Right ventricle myocardium superior (tissue), 1 donor: ENCODE measurements around the gene TNPO3. TPM values are rescaled to one million over a fixed set of nuclear protein-coding genes. Genes with fewer than 3 reads are reported as not detected.
"Not testable (repeated sequence)": the region's sequence is repeated elsewhere in the genome, so short reads cannot be mapped to it uniquely, and the experiment has no call there.

Experiments
- ATAC-seq: fragments of 200-7000 bp; cut with Tn5 transposase; one replicate; pipeline ENCODE4 v1.9.1; 2020; ENCODE audit warnings: mild to moderate bottlenecking; ENCODE audit not compliant: poor library complexity
- DNase-seq: peaks from one replicate; pipeline ENCODE4 v3.0.0-alpha.2; 2020
- intact Hi-C: fragments of 100-400 bp; cut with DNase I; formaldehyde crosslinking; loops from one replicate; pipeline ENCODE4 v1.11.2; 2022
- total RNA-seq: library from RNA; stranded (reverse); fragmentation: NEBNext Ultra II Directional; extraction: Animal tissue kit (Norgen Biotek cat#: 25700); gene quantifications from one replicate; pipeline ENCODE4 v1.2.1, GENCODE V29; 2021
- donor health status: DM: no; HTN: yes; CAD: no; lungs with severe emphysema.

TNPO3 gene
- total RNA-seq, 1 donor from 2014 or later, result 32.8 TPM

- no peak for ATAC-seq
- intact Hi-C loops, result no loop called here
- DNase-seq, result no peak
These were observed 135.7 kb downstream of the TNPO3 start for GRCh38 chr7:128919241-128919640.

DNA sequence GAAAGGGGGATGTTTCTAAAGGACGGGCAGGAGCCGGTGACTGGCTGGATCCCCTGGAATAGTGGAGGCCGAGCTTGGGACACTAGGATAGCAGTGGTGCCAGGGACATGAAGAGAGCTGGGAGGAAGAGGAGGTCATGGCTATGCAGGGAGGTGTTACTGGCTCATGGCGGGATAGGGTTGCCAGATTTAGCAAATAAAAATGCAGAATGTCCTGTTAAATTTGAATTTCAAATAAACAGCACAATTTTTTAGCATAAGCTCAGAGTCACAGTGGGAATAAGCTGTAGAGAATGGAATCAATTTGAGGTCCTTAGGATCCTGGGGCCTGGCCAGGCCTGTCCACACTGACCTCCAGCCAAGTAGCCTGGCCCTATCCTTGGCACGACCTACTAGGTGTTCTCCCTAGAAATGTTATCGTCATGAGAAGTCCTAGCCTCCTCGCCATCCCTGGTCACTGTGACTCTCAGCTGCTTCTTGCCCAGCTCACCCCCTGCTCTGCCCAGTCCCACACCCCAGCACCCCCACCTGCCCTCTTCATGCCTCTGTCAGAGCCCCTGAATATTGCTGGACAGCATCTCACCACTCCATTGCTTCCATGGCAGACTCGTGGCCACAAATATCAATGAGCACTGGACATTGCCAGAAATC lies 136.8 kb downstream of the TNPO3 start:
- no peak for DNase-seq
- intact Hi-C loops, result no loop called here
- ATAC-seq, result no peak

DNA sequence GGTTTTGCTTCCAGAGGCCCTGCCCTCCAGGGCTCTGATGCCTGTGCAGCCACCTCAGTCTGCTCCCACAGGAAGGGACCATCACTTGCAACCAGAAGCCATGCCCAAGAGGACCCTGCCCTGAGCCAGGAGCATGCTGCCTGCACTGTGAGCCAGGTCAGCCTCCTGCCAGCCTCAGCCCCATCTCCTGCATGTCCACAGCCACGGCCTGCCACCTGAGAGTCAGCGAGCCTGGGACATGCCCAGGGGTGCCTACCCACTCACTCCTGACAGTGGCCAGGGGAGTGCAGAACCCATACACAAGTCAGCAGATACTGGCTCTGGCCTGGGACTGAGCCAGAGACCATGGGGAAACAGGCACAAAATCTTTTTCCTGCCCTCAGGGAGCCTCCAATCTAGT lies 137.8 kb downstream of the TNPO3 start:
- DNase-seq (no peak), ATAC-seq (no peak)
- intact Hi-C loops, result no loop called here

DNA sequence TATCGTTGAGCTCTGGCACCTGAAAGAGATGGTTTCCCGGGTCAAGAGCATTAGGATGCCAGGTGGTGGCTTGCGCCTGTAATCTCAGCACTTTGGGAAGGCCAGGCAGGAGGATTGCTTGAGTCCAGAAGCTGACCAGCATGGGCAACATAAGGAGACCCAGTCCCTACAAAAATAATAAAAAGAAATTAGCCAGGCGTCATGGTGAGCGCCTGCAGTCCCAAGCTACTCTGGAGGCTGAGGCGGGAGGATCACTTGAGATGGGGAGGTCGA lies 138.3 kb downstream of the TNPO3 start:
- ATAC-seq (no peak), DNase-seq (no peak)
- intact Hi-C loops, result no loop called here

DNA sequence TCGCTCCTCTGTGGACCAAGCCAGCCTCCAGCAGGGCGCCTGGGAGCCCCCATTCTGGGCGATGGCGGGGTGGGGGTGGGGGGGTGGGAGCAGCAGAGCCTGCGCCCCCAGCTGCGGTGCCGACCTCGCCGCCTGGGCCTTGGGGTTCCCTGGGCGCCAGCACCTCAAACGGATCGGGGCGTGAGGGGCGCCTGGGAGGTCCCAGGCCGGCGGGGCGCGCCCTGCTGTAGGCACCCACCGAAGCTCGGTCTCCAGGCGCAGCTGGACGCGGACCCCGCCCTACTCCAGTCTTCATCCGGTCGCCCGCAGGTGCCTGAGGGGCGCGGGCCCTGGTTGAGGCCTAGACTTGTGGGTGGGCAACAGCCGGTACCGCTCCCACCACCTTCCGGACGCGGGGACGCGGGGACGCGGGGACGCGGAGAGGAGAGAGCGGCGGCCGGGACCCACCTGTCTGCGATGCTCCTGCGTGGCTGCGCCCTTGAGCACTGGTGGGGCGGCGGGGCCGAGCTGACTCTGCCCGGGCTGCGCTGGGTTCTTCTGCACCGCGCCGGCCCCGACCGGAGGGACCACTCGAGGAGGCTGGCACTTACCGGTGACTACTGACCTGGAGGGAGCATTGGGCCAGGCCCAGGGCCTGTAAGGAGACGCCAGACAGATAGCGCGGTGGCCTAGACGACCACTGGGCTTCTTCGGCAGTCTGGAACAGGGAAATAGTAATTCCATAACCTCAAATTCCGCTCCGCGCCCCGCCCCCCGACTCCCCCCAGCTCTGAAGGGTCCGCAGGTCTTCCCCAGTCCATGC lies 138.9 kb downstream of the TNPO3 start:
- no peak for ATAC-seq
- no peak for DNase-seq
- intact Hi-C loops, result no loop called here

DNA sequence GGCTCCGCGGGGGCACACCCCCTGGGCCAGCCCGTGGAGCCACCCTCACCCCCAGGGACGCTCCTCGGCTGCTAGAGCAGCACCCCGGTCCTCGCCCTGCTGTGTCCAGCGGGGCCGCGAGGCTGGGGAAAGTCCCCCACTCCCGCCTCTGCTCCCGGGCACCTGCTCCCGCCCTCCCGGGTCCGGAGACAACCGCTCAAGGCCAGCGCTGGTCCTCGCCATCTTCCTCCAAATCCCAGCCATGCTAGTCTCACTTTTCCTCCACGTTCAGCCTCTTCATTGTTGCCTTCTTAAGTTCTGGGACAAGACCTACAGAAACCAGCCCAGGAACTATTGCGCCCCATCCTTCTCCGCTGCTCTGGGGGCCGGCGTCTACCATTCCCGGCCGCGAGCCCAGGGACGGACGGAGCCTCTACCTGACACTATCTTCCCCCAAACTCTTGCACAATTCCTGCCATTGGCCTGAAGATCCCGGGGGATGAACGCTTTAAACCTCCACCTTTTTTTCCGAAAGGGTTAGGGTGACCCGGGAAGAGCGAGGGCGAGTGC lies 139.6 kb downstream of the TNPO3 start:
- DNase-seq (no peak), ATAC-seq (no peak)
- intact Hi-C loops, result no loop called here

- no peak for ATAC-seq
- intact Hi-C loops, result no loop called here
- DNase-seq, result peak; percentile 34
These were observed 140.3 kb downstream of the TNPO3 start for GRCh38 chr7:128914566-128915151.

DNA sequence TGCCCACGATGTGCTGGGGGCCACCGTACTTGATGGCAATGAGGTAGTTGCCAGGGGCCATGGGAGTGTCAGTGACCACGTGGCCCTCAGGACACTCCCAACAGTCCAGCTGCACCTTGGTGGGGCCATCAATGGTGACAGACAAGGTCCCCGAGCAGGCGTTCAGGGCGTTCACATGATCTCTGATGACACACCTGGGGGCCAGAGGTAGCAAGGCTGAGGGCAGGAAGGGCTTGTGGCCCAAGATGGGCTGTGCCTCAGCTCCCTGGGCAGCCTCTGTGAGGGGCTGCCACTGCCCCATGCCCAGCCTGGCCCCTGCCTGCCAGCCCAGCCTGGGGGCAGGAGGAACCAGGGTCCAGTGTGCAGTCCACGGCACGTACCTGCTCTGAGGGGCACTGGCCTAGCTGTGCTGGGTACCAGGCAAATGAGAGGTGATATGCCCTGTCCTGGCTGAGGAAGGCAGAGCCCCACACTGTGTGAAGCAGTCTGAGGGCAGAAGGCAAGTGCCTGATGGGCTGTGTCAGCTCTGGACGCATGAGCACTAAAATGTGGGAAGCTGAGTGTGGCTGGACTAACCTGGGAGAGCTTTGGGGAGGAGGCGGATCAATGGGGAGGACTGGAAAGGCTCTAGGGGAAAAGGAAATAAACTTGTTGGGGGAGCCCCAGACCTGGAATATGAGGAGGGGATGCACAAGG lies 140.9 kb downstream of the TNPO3 start:
- DNase-seq (peak; percentile 19), ATAC-seq (no peak)
- intact Hi-C loops, result no loop called here

- ATAC-seq, DNase-seq, intact Hi-C loops: not testable (repeated sequence)
These were observed 142.0 kb downstream of the TNPO3 start for GRCh38 chr7:128912709-128913495.

GRCh38 chr7:128912281-128912680 lies 142.6 kb downstream of the TNPO3 start:
- no peak for ATAC-seq
- peak; percentile 23 for DNase-seq
- intact Hi-C loops, result no loop called here

DNA sequence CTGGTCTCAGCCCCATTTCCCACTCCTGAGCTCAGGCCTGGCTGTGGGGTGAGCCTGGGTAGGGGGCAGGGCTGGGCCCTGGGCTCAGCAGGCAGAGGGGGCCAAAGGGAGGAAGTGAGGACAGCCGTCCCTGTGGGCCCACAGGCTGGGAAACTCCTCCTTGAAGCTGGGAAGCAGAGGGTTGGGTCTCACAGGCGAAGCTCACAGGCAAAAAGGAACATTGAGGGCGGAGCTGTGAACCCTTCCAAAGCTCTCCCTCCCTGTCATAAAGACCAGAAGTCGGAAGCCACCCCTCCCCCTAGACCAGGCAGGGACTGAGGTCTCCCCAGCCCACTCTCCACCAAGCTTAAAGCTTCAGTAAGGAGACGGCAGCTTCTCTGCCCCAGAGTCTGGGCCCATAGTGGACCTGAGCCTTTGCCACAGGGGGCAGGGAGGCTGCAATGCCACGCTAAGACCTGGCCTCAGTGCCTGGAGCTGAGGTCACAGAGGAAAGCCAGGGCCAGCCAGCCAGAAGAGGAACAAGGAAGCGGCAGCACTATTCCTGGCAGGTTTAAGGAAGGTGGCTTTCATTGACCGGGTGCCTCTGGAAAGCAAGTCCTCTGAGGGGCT lies 143.4 kb downstream of the TNPO3 start:
- DNase-seq (peak; percentile 59), ATAC-seq (peak; percentile 51)
- intact Hi-C loops, result no loop called here

DNA sequence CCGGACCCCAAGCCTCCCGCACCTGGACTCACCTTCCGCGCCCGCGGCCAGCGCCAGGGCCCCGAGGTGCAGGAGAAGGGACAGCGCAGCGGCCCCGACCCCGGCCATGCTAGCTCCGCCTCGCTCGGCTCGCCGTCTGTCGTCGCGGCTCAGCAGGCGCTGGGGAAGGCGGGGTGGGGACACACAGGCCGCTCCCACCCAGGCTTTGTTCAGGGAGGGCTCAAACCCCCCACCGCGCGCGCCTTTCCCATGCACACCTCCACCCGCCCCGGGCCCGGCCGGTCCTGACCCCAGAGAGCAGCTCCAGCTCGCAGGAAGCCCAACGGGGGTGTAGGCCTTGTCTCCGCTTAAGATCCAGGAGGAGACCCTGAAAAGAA lies 144.4 kb downstream of the TNPO3 start, which contains the start of gene KCP:
Gene KCP (minus strand): TSS at position 141 of the 377 bp plus-strand sequence. CDS start 33 bp downstream, at position 108.
- no peak for ATAC-seq
- intact Hi-C loops, result no loop called here
- DNase-seq, result peak; percentile 43

DNA sequence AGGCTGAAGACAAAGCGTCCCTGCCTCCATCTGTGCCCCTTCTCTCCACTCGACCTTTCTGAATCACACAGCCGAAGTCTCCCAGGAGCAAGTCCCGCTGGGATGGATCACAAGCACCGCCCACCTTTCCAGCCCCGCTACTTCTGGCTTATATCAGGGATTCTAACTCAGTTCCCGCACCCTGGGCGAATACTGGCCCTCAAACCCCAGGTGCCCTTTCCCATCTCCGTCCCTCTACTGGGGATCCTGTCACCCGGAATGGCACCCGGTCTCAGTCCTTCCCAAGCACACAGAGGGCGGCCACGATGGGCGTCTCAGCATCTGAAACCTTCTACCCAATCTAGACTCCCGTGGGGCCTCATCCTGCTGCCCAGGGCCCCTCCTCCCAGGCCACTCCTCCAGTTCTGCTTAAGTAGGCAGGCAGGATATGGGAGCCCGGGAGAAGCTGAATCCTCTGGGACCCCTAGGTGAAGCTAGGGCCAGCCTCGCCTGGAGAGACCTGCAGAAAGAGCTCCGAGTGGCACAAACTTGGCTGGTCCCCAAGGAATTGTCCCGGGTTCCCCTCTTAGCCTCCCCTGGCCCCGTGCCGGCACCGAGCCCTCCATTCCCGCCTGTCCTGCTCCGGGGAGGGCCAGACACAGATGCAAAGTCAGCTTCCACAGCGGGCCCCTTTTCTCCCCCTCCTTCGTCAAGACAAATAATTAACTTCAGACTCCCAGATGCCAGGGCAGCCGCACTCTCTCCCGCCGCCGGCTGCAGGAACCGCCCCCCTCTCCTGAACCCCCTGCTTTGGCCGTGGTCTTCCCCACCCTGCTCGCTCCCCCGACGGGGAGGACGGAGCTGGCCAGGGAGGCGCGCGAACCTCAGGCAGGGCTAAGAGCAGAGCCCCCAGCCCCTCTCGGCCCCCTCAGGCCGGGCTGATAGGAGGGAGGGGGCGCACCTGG lies 145.0 kb downstream of the TNPO3 start:
- ATAC-seq (no peak), DNase-seq (peak; percentile 45)
- intact Hi-C loops, result no loop called here

GRCh38 chr7:128908750-128909624 lies 145.9 kb downstream of the TNPO3 start:
- ATAC-seq (no peak), DNase-seq (peak; percentile 24)
- intact Hi-C loops, result no loop called here

DNA sequence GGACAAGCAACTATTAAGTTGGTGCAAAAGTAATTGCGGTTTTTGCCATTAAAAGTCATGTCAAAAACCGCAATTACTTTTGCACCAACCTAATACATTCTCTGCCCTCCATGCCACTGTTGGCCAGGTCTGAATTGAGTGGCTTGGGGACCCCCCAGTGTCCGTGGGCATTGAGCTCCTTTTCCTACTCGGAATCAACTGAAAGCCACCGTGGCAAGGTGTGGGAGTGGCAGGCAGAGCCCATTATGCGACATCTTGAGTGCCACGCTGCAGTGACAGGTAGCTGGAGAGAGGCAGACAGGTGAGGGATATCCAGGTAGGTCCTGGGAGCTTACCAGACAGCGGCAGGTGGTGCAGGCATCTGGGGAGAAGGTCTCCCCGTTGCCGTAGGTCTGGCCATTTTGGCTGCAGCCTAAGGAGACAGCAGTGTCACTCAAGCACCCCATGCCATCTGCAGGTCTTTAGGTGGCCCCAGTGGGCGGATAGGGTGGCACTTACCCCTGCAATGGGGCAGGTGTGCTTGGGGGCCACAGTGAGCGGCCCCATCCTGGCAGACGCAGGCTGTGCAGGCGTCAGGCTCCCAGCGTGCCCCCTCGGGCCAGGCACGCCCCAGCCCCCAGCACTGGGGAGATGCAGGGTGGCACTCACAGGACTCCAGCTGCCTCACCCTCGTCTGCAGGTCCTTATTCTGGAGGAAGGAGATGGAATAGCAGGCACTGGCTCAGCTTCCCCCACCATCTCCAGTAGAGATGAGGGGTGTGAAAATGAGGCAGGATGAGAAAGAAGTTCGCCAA lies 147.9 kb downstream of the TNPO3 start:
- DNase-seq (peak; percentile 6), ATAC-seq (no peak)
- intact Hi-C loops, result no loop called here
